ENCODE results near the gene HLF.

Gene HLF

DNA sequence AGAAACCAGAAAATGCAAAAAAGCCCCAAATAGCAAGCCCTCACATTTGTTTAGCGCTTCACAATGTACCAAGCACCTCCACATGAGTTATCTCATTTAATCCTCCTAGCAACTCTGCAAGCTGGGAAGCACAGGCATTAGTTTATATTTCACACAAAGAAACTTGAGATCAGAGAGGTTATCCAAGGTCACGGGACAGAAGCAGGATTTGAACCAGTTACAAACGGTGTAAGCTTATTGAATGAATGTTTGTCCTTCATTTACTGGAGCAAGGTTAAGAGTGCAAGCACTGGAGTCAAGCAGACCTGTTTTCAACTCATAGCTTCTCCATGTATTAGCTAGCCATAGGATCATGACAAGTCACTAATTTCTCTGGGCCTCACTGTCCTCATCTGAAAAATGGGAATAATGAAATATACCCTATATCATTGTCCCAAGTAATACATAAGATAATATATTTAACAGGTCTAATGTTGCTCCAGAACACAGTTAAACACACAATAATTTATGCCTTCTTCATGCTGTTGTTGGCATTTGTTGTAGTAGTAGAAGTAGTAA, 6.1 kb upstream of the HLF start:
- no peak for DNase-seq

GRCh38 chr17:55259684-55260111, 5.1 kb upstream of the HLF start:
- no peak for DNase-seq

DNA sequence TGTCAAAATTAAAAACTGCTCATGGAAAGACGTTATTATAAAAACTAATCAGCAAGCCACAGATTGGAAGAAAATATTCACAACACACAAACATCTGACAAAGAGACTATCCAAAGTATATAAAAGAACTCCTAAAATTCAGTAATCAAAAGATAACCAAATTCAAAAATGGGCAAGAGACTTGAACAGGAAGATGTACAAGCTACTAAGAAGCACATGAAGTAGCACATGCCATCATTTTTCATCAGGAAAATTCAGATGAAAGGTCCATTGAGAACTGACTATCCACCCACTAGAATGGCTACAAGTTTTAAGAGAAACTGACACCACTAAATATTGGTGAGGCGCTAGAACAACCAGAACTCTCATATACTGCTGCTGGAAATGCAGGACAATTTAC, 3.4 kb upstream of the HLF start:
- DNase-seq: no peak

- DNase-seq: no peak
Observed at GRCh38 chr17:55263569-55264277, 1.0 kb upstream of the HLF start.

GRCh38 chr17:55264278-55264644, 499 bp upstream of the HLF start:
- DNase-seq: no peak

GRCh38 chr17:55265311-55266021, 706 bp downstream of the HLF start:
- no peak for DNase-seq

- no peak for DNase-seq
Observed at GRCh38 chr17:55266051-55266957, 1.5 kb downstream of the HLF start.

DNA sequence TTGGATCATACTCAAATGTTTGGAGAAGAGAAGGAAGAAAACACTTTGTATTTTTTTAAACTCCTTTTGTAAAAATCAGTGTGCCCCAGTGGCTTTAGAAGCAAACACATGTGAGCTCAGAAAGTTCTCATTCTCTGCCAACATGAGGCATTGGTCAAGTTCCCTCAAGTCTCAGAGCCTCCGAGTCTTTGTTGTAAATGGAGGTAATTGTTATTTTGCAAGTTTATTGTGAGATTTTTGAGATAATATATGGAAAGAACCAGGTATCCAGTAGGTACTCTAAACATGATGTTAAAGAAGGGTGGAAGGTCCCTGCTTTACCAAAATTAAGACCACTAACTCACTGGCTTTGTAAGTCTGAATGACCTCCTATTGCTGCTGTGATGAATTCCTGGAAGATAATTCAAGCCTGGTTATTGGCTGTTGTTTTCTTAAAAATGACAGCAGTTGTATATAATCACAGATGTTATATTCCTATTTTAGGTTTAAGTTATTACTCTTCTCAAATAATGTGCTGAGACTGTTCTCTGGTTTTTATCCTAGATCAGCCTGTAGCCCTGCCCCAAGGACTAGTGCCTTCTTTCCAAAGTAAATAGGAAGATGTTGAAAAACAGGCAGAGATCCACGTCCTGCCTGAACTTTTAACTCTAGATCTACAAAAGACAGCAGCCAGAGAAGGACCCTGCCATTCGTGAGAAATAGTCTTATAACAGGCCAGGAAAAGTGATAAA, 2.4 kb downstream of the HLF start:
- DNase-seq: no peak

DNA sequence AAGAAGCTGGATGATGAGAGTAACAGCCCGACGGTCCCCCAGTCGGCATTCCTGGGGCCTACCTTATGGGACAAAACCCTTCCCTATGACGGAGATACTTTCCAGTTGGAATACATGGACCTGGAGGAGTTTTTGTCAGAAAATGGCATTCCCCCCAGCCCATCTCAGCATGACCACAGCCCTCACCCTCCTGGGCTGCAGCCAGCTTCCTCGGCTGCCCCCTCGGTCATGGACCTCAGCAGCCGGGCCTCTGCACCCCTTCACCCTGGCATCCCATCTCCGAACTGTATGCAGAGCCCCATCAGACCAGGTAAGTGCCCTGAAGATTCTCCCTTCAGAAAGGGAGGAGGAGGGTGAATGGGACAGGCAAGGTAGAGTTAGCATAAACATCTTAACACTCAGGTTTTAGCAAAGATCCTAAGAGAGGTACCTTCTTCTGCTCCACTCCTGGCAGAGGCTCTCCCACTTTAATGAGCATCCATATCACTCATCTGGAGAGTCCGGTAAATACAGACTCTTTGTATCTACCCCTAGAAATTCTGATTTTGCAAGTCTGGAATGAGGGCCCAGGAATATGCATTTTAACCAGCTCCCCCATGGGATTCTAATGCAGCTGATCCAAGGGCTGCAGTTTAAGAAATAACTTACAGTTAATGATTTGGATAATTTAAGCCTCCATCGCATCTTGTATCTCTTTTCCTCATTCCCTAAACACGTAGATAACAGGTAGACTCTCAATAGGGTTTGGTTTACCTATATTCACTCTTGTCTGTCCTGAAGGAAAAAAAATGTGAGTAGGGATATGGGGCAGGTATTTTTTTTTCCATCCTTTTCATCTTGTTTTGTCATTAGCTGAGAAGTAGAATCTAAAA, 3.3 kb downstream of the HLF start:
- DNase-seq: no peak

DNA sequence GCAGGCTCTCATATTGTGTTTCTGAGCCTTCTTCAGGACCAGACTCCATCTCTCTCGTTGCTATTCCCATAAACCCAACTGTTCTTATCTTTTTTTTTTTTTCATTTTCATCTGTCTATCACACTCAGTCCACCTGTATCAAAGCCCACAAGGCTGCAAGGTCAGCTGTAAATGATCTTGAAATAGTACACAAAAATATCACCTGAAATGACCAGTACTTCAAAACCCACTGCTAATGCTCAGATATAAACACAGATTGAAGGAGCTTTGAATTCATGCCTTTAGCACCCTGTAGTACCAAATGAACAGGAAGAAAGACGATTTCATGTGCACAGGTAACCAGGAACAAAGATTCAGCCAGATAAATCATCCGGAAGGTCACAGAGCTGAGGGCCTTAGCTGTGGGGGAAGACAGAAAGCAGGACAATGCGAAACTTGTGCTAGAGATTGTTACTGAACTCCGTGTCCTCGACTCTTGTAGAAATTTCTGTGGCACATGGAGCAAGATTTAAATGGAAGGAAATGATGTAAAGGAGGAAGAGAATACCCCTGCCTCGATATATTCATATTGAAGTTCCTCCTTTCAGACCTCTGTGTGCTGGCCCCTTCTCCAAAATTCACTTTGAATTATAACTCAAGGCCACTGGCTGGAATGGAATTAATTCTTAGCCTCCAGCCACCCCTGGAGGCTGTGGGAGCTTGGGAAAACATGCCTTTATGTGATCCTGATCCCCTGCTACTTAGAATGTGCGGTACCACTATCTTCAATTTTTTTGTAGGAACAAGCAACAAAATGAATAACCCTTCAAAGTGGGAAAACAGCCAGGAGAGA, 4.1 kb downstream of the HLF start:
- no peak for DNase-seq

- DNase-seq: no peak
Observed at GRCh38 chr17:55269894-55270293, 5.1 kb downstream of the HLF start.

GRCh38 chr17:55271223-55271571, 6.4 kb downstream of the HLF start:
- no peak for DNase-seq

DNA sequence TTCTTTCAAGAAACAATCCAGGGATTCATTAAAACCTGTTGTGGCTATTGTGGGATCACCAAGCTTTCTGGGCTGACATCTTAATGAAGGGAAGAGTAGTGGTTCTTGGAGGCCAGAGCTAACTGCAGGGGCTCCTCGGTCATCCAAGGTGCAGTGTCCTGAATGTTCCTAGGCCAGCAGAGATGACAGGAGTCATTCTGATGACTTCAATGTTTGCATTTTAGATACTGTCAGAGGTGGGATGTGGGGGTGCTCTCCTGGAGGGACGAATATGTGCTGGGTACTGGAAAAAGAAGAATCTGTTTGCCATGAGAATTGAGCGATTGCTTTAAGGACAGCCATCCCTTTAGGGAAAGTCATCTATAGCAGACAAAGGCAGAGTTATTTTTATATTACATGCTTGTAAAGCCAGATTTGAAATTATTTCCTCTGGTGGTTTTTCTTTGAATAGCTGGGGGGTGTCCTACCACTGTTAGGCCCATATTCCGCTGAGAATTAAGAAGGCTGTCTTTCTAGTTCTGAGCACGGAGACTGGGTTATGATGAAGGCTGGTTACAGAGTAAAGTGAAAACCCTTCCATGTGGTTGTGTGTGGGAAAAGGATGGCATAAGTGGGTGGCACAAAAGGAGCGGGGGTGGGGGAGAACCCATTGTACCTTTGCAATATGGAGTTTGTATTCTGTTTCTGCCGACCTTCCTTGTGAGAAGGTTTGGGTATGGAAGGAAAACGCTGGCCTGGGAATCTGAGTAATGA, 7.4 kb downstream of the HLF start:
- DNase-seq: no peak

DNA sequence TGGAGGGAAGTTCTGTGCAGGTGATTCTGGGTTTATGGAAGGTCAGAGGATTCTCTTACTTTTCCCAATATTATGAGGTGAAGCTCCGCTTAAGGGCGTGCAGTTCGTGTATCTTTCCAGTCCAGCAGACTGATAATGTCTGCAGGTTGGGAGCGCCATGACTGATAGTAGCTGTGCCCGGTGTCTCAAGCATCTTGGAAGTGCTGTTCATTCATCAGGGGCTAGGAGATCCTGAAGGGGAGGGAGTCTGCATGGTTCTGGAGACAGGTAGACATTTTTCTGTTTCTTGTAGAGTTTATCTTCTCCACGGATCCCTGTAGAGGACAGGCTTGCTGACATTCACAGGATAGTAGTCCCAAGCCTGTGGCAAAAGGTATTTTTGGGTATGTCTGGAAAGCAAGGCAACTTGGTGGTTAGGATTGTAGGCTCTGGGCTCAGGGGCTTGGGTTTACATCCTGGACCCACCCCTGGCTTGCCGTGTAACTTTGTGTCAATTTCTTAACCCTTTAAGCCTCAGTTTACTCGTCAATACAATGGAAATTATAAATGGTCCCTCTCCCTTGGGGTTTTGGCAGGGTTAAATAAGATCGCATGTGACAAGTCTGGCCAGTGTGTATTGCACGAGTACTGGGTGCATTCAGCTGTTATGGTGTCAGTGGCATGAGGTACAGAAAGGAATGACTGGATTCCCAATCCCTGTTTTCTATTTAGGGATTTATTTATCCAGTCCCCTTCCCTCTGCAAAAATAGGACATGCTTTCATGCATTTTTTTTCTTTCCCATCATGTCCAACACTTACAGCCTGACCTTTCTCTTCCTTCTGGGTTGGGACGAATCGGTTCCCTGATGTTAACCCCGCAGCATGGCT, 8.2 kb downstream of the HLF start:
- DNase-seq: no peak

DNA sequence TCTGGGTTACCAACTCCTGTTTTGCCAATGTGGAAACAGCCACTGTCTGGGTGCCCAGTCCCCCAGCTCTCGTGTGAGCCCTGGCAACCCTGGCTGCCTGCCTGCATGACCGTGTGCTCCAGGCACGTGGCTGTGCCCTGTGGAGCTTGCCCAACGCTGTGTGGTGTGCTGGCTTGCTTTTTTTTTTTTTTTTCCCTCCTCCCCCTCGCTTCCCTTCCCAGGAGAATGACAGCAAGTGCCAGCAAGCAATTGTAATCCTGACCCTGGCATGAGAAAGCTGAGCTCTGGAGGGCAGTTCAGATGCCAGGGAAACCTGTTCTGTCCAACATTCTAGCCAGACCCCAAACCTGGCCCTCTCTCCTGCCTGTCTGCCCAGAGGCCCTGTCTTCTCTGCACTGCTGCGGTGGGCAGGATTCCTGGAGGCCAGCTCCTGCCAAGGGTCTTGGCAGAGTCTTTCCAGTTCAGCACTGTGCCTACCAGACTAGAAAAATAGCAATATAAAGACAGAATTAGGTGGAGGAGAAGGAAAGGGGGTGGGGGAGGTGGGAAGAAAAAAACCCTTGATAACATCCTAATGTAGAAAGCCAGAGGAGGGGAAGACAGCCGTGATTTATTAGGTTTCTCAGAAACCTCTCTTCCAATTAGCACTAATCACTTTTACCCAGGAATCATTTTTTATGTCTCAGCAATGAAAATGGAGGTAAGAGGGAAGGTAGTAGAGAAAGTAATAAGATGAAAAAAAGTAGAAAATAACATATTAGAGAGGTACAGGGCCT, 9.0 kb downstream of the HLF start:
- no peak for DNase-seq

DNA sequence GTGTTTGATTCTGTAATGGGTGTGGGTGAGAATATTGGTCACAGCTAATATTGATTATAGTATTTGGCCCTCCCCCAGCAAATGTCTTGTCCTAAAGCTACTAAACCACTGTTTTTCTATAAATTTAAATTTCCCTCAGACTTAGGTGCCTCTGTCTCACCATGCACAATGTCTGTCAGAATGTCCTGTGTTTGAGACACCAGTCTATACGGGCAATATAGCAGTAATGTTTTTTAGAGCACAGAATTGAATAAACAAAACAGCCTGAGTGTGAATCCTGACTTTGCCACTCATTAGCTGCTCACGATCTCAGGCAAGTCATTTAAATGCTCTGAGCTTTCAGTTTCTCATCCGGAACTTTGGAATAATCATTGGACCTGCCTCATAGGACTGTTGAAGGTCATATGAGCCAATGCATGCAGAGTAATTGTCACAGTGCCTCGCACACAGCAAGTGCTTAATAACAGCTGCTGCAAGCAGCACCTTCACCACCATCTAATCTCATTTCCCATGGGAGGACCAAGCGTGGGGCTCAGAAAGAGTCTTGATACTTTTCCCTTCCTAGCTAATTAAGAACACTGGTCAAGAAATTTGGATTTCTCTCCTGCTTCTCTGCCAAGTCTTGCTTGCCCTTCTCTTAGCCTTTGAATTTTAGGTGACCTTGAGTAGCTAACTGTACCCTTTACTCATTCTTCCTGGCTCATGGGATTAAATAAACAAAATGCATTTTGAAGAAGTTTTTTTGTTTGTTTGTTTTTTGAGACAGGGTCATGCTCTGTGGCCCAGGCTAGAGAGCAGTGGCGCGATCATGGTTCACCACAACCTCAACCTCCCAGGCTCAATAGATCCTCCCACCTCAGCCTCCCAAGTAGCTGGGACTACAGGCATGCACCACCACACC, 9.8 kb downstream of the HLF start:
- no peak for DNase-seq

All from GF-D8 (cell line).